HepG2 (cell line): ENCODE data around the gene TPRN. TPM values are rescaled to one million over a fixed set of nuclear protein-coding genes. Genes with fewer than 3 reads are reported as not detected.

Source experiments
- EED ChIP-seq: sonication (generic); formaldehyde crosslinking; IDR thresholded peaks from 2 replicates; pipeline ENCODE4 v1.5.0; 2020; ENCODE audit warnings: mild to moderate bottlenecking, missing genetic modification reagents
- ELF1 ChIP-seq: sonication (generic); formaldehyde crosslinking; IDR thresholded peaks from 2 replicates; pipeline ENCODE4 v1.4.0; 2020; ENCODE audit warnings: missing genetic modification reagents
- FOXO1 ChIP-seq: sonication (generic); formaldehyde crosslinking; IDR thresholded peaks from 2 replicates; pipeline ENCODE4 v1.4.0; 2020; ENCODE audit warnings: missing genetic modification reagents
- GATAD1 ChIP-seq: IDR thresholded peaks from 2 replicates; pipeline ENCODE4 v1.6.1; 2016; ENCODE audit warnings: missing genetic modification reagents, missing compliant biosample characterization
- HDAC6 ChIP-seq: fragments of 200-600 bp; sonication (generic); IDR thresholded peaks from 2 replicates; pipeline ENCODE4 v1.7.0; 2017; ENCODE audit warnings: mild to moderate bottlenecking, antibody characterized with exemption, low read length, low read depth
- HOXA9 ChIP-seq: sonication (generic); formaldehyde crosslinking; IDR thresholded peaks from 2 replicates; pipeline ENCODE4 v1.8.1; 2022; ENCODE audit warnings: missing genetic modification reagents, mild to moderate bottlenecking, moderate library complexity, borderline replicate concordance
- IRF9 ChIP-seq: sonication (generic); formaldehyde crosslinking; IDR thresholded peaks from 2 replicates; pipeline ENCODE4 v1.8.0; 2022; ENCODE audit warnings: missing genetic modification reagents, mild to moderate bottlenecking, borderline replicate concordance
- LRRFIP1 ChIP-seq: sonication (generic); formaldehyde crosslinking; conservative IDR thresholded peaks from 2 replicates; pipeline ENCODE4 v1.4.0; 2020; ENCODE audit warnings: missing genetic modification reagents
- MTF2 ChIP-seq: sonication (generic); formaldehyde crosslinking; IDR thresholded peaks from 2 replicates; pipeline ENCODE4 v1.5.0; 2020; ENCODE audit warnings: missing genetic modification reagents, borderline replicate concordance
- SMAD3 ChIP-seq: sonication (generic); formaldehyde crosslinking; IDR thresholded peaks from 2 replicates; pipeline ENCODE4 v1.4.0; 2020; ENCODE audit warnings: missing genetic modification reagents
- ZFP82 ChIP-seq: sonication (generic); formaldehyde crosslinking; IDR thresholded peaks from 2 replicates; pipeline ENCODE4 v1.5.1; 2020; ENCODE audit warnings: mild to moderate bottlenecking, missing genetic modification reagents, borderline replicate concordance
- ZKSCAN1 ChIP-seq: fragments of 150-350 bp; IDR thresholded peaks from 2 replicates; pipeline ENCODE4 v1.6.1; 2014; ENCODE audit warnings: low read length
- ZNF281 ChIP-seq: sonication (generic); formaldehyde crosslinking; IDR thresholded peaks from 2 replicates; pipeline ENCODE4 v1.4.0; 2020; ENCODE audit warnings: missing genetic modification reagents, borderline replicate concordance
- ZNF331 ChIP-seq: sonication (generic); formaldehyde crosslinking; IDR thresholded peaks from 2 replicates; pipeline ENCODE4 v1.4.0; 2020; ENCODE audit warnings: missing genetic modification reagents
- ZNF563 ChIP-seq: sonication (generic); formaldehyde crosslinking; IDR thresholded peaks from 2 replicates; pipeline ENCODE4 v1.8.0; 2022; ENCODE audit warnings: mild to moderate bottlenecking, moderate library complexity, missing genetic modification reagents
- ZNF710 ChIP-seq: sonication (generic); formaldehyde crosslinking; IDR thresholded peaks from 2 replicates; pipeline ENCODE4 v1.5.0; 2020; ENCODE audit warnings: mild to moderate bottlenecking, missing genetic modification reagents, borderline replicate concordance
- ZNF768 ChIP-seq: sonication (generic); formaldehyde crosslinking; IDR thresholded peaks from 2 replicates; pipeline ENCODE4 v1.4.0; 2020; ENCODE audit warnings: missing genetic modification reagents
- ZNF841 ChIP-seq: sonication (generic); formaldehyde crosslinking; IDR thresholded peaks from 2 replicates; pipeline ENCODE4 v1.8.1; 2023; ENCODE audit warnings: missing genetic modification reagents, borderline replicate concordance
- polyA plus RNA-seq, 8 experiments: library from polyadenylated mRNA; depleted of rRNA in 3 of 8; stranded (reverse) in 7 of 8; unstranded in 1 of 8; fragments of >200 nt; fragmentation: Illumina TruSeq in 4 of 8; extraction: Trizol in 4 of 8; gene quantifications; 2 replicates each; pipeline versions ENCODE4 v1.2.1 to v1.2.3, GENCODE V29; 2011 to 2016; ENCODE audit warnings: low read depth in 4 of 8, missing spikeins in 1 of 8, mixed read lengths in 1 of 8; ENCODE audit not compliant: insufficient read depth in 1 of 8
- total RNA-seq, 5 experiments: library from RNA; depleted of rRNA; stranded (reverse); fragments of >200 nt; fragmentation: Illumina TruSeq; extraction: Trizol; gene quantifications; 2 replicates each; pipeline ENCODE4 v1.2.3, GENCODE V29; 2016; ENCODE audit warnings: low read depth in 1 of 5

TPRN gene
- total and polyA plus RNA-seq, 2 of the 13 experiments (the other 11 are each of a cell fraction or from before 2014, with no cell fraction given) = 10.1 to 19.2 TPM

- no peak for TF ChIP-seq ZNF281
- TF ChIP-seq ZNF768 (CRISPR knock-in tag) = no peak
- TF ChIP-seq ELF1 (CRISPR knock-in tag) = no peak
- no peak for TF ChIP-seq HOXA9
- no peak for TF ChIP-seq IRF9
- TF ChIP-seq ZFP82 (CRISPR knock-in tag) = no peak
- TF ChIP-seq ZNF331 (CRISPR knock-in tag) = no peak
- no peak for TF ChIP-seq SMAD3
- TF ChIP-seq HDAC6 = 0 out of 2 replicates have a peak, but pooled peaks have one; percentile 75
- TF ChIP-seq GATAD1 (CRISPR knock-in tag) = no peak
- TF ChIP-seq EED (CRISPR knock-in tag) = peak; percentile 7; the same call in 1 of the 2 replicates
- TF ChIP-seq FOXO1 (CRISPR knock-in tag) = no peak
- TF ChIP-seq ZKSCAN1 = no peak
- TF ChIP-seq ZNF841 (CRISPR knock-in tag) = no peak
- peak; percentile 66; the same call in 1 of the 2 replicates for TF ChIP-seq ZNF563 (CRISPR knock-in tag)
- no peak for TF ChIP-seq LRRFIP1 (CRISPR knock-in tag)
- TF ChIP-seq ZNF710 (CRISPR knock-in tag) = no peak
- TF ChIP-seq MTF2 (CRISPR knock-in tag) = 0 out of 2 replicates have a peak, but pooled peaks have one; percentile 16
Observed at GRCh38 chr9:137168904-137169856, 31.4 kb downstream of the TPRN start (continued).
